Keratinocyte (primary cell): ENCODE data around the gene PLCXD1. TPM values are rescaled to one million over a fixed set of nuclear protein-coding genes. Genes with fewer than 3 reads are reported as not detected.

Experiments used
- DNase-seq: peaks from one replicate; pipeline ENCODE4 v3.0.0-alpha.2; 2011; ENCODE audit warnings: low read depth, missing footprints, low spot score
- FAIRE-seq: peaks from 2 replicates; lab custom pipeline; 2011; peaks lifted over from hg19 to GRCh38; lab: Jason Lieb, UNC
- H2AFZ ChIP-seq: 2 replicates; pipeline ENCODE4 v1.6.0; 2012; ENCODE audit warnings: low read length, control low read depth, inconsistent platforms; ENCODE audit not compliant: control insufficient read depth
- H3K27ac ChIP-seq: 2 replicates; pipeline ENCODE4 v1.5.1; 2011; ENCODE audit warnings: low read length; ENCODE audit not compliant: control insufficient read depth, insufficient read depth
- H3K27me3 ChIP-seq: 3 replicates; pipeline ENCODE4 v1.6.0; 2011; ENCODE audit warnings: low read length; ENCODE audit not compliant: control insufficient read depth, insufficient read depth; ENCODE audit errors: extremely low read depth
- H3K36me3 ChIP-seq, 2 experiments: 2 replicates in 1 of 2; 3 replicates in 1 of 2; pipeline ENCODE4 v1.5.1; 2011; ENCODE audit warnings: low read length in 2 of 2, mild to moderate bottlenecking in 1 of 2; ENCODE audit not compliant: control insufficient read depth in 2 of 2, insufficient read depth in 2 of 2; ENCODE audit errors: extremely low read depth in 1 of 2
- H3K4me1 ChIP-seq: 3 replicates; pipeline ENCODE4 v1.5.1; 2011; ENCODE audit warnings: low read length; ENCODE audit not compliant: control insufficient read depth, insufficient read depth; ENCODE audit errors: extremely low read depth
- H3K4me2 ChIP-seq: 3 replicates; pipeline ENCODE4 v1.6.0; 2011; ENCODE audit warnings: low read depth, low read length; ENCODE audit not compliant: control insufficient read depth, insufficient read depth; ENCODE audit errors: extremely low read depth
- H3K4me3 ChIP-seq, 3 experiments: fragments of 200-600 bp in 1 of 3; sonication (generic) in 1 of 3; 2 replicates in 2 of 3; 3 replicates in 1 of 3; pipeline ENCODE4 v1.5.1; 2011 to 2016; ENCODE audit warnings: low read length in 3 of 3, mild to moderate bottlenecking in 3 of 3, control low read depth in 2 of 3, inconsistent platforms in 1 of 3, low read depth in 1 of 3, mixed read lengths in 1 of 3, mixed run types in 1 of 3, moderate library complexity in 1 of 3; ENCODE audit not compliant: control insufficient read depth in 2 of 3, insufficient read depth in 2 of 3; ENCODE audit errors: extremely low read depth in 1 of 3
- H3K79me2 ChIP-seq: 2 replicates; pipeline ENCODE4 v1.6.0; 2012; ENCODE audit warnings: low read length; ENCODE audit not compliant: control insufficient read depth, insufficient read depth
- H3K9ac ChIP-seq: 3 replicates; pipeline ENCODE4 v1.6.0; 2011; ENCODE audit warnings: low read length; ENCODE audit not compliant: control insufficient read depth, insufficient read depth; ENCODE audit errors: extremely low read depth
- H3K9me1 ChIP-seq: 3 replicates; pipeline ENCODE4 v1.6.0; 2011; ENCODE audit warnings: low read length; ENCODE audit not compliant: control insufficient read depth, insufficient read depth; ENCODE audit errors: extremely low read depth
- H3K9me3 ChIP-seq: 2 replicates; pipeline ENCODE4 v1.5.1; 2012; ENCODE audit warnings: low read depth, low read length; ENCODE audit not compliant: control insufficient read depth
- H4K20me1 ChIP-seq: 3 replicates; pipeline ENCODE4 v1.6.0; 2011; ENCODE audit warnings: low read length; ENCODE audit not compliant: control insufficient read depth, insufficient read depth; ENCODE audit errors: extremely low read depth
- CTCF ChIP-seq, 3 experiments: IDR thresholded peaks in 1 of 3; conservative IDR thresholded peaks in 1 of 3; optimal IDR thresholded peaks in 1 of 3; 2 replicates in 2 of 3; 3 replicates in 1 of 3; pipeline versions ENCODE3 to v1.5.1; 2011; ENCODE audit warnings: low read length in 3 of 3, mild to moderate bottlenecking in 3 of 3, moderate library complexity in 2 of 3, control low read depth in 1 of 3, inconsistent platforms in 1 of 3; ENCODE audit not compliant: insufficient read depth in 2 of 3; ENCODE audit errors: extremely low read depth in 1 of 3
- EZH2 ChIP-seq: IDR thresholded peaks from one replicate; pipeline ENCODE4 v1.6.1; 2012; ENCODE audit warnings: inconsistent platforms, mild to moderate bottlenecking, low read length, moderate library complexity
- dilution Hi-C: fragments of 300-500 bp; cut with MboI; formaldehyde crosslinking; loops from one replicate; pipeline ENCODE4 v1.7.0; 2020; ENCODE audit warnings: low sequenced_read_pairs; ENCODE audit not compliant: extremely low pct_ligation_motif_present
- polyA plus RNA-seq, 5 experiments: library from polyadenylated mRNA; depleted of rRNA in 3 of 5; stranded (reverse) in 3 of 5; stranded (forward) in 1 of 5; unstranded in 1 of 5; fragments of >200 nt; gene quantifications; 1 replicate in 1 of 5; 2 replicates in 3 of 5; 3 replicates in 1 of 5; pipeline versions ENCODE4 v1.2.1 to v1.2.3, GENCODE V29; 2011 to 2012; ENCODE audit warnings: missing spikeins in 2 of 5, low read depth in 1 of 5, low replicate concordance in 1 of 5

PLCXD1 gene
- polyA plus RNA-seq, 1 donor (not counting 4 experiments of a cell fraction or from before 2014, with no cell fraction given): 6.3 TPM

DNA sequence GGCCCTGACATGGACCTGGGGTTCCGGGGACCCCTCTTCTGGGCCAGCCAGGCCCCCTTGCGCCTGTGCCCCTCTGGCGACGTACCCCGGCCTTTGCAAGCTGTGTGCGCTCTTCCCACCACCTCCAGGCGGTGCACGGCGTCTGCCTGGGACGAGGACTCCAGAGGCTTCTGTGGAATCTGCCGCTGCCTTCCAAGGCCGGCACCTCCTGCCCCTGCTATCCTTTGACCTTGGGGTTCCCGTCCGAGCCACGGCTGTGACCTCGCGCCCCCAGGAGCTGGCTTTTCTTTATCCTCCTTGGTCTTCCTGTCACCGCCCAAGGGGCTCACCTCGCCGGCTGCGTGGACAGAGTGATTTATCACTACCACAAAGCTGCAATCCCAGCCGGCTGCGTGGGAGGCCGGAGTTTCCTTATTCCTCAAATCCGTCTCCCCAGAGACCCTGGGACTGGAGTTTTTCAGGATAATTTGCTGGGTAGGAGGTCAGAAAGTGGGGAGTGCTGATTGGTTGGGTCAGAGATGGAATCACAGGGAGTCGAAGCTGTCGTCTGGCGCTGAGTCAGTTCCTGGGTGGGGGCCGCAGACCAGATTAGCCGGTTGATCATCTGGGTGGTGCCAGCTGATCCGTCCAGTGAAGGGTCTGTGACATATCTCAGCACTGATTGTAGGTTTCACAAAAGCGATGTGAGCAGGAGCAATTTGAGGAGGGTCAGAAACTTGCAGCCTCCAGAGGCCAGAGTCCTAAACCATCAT, 19.8 kb upstream of the PLCXD1 start:
- TF ChIP-seq EZH2: no peak
- TF ChIP-seq CTCF (optimal IDR thresholded peaks at IDR 0.05 in 1 of 3, IDR thresholded peaks at IDR 0.05 in 1 of 3, conservative IDR thresholded peaks at IDR 0.05 in 1 of 3; ENCODE audit: extremely low read depth in 1 of 3, insufficient read depth in 2 of 3, low read length in 3 of 3): peak in 1 of 3 experiments; percentile 25
- Histone ChIP-seq H3K79me2 (no peaks in the 10 kb centered on the region), H3K9ac (peak overlapping the region; percentile 36), H3K9me1 (no peaks in the 10 kb centered on the region), H3K36me3 (no peaks in the 10 kb centered on the region), H3K4me3 (peak overlapping the region; percentile 19 to 57 (median 34)), H3K4me1 (peaks cover 12% of the 10 kb centered on the region), H3K4me2 (peak overlapping the region; percentile 69), H4K20me1 (no peaks in the 10 kb centered on the region), H3K27ac (peak overlapping the region; percentile 13), H2AFZ (peak overlapping the region; percentile 84), H3K27me3 (no peaks in the 10 kb centered on the region), H3K9me3 (peaks cover 3% of the 10 kb centered on the region)
- dilution Hi-C loops: no loop called here
- FAIRE-seq (peak; percentile 89), DNase-seq (no peak)

GRCh38 chrX:261919-262352, 19.2 kb upstream of the PLCXD1 start:
- no peak overlapping the region for H3K9ac ChIP-seq
- no peaks in the 10 kb centered on the region for H3K9me1 ChIP-seq
- H3K27me3 ChIP-seq: no peaks in the 10 kb centered on the region
- no peaks in the 10 kb centered on the region for H3K36me3 ChIP-seq
- peaks cover 3% of the 10 kb centered on the region for H3K9me3 ChIP-seq
- TF ChIP-seq EZH2: no peak
- no peak for TF ChIP-seq CTCF (optimal IDR thresholded peaks at IDR 0.05 in 1 of 3, IDR thresholded peaks at IDR 0.05 in 1 of 3, conservative IDR thresholded peaks at IDR 0.05 in 1 of 3; ENCODE audit: extremely low read depth in 1 of 3, insufficient read depth in 2 of 3, low read length in 3 of 3)
- no peak for FAIRE-seq
- H3K4me2 ChIP-seq: peak overlapping the region; percentile 69
- dilution Hi-C loops: no loop called here
- H3K4me1 ChIP-seq: peaks cover 12% of the 10 kb centered on the region
- no peaks in the 10 kb centered on the region for H4K20me1 ChIP-seq
- no peak for DNase-seq
- H3K27ac ChIP-seq: no peak overlapping the region
- peak overlapping the region; percentile 84 for H2AFZ ChIP-seq
- no peaks in the 10 kb centered on the region for H3K79me2 ChIP-seq
- peak overlapping the region in 1 of 3 experiments; percentile 57 for H3K4me3 ChIP-seq
